K562 (cell line): ENCODE results near the gene DISC1.

Experiments used
- CREB1 ChIP-seq, 2 experiments: sonication (generic) in 1 of 2; formaldehyde crosslinking in 1 of 2; IDR thresholded peaks; 2 replicates each; pipeline versions ENCODE4 v1.6.1 to v1.8.0; 2012 to 2022; ENCODE audit warnings: inconsistent platforms in 1 of 2, mild to moderate bottlenecking in 1 of 2, missing genetic modification reagents in 1 of 2, moderate library complexity in 1 of 2
- CTCF ChIP-seq, 3 experiments: IDR thresholded peaks in 2 of 3; conservative IDR thresholded peaks in 1 of 3; 2 replicates each; pipeline ENCODE4 v1.5.1; 2011 to 2012; ENCODE audit warnings: low read length in 3 of 3, mild to moderate bottlenecking in 3 of 3, control low read depth in 2 of 3, improper control_type of control experiment in 1 of 3, inconsistent platforms in 1 of 3, low read depth in 1 of 3, mixed read lengths in 1 of 3, moderate library complexity in 1 of 3; ENCODE audit not compliant: insufficient read depth in 2 of 3
- E2F8 ChIP-seq: fragments of 450-650 bp; IDR thresholded peaks from 2 replicates; pipeline ENCODE4 v1.7.1; 2018; ENCODE audit warnings: mild to moderate bottlenecking, low read depth; ENCODE audit not compliant: partially characterized antibody
- EP300 ChIP-seq: IDR thresholded peaks from 2 replicates; pipeline ENCODE4 v1.6.1; 2012; ENCODE audit warnings: low read length, improper control_type of control experiment
- HNRNPH1 ChIP-seq: fragments of 200-400 bp; formaldehyde crosslinking; optimal IDR thresholded peaks from 2 replicates; pipeline ENCODE3; 2017; ENCODE audit warnings: low read depth, mild to moderate bottlenecking, low read length, moderate library complexity
- JUND ChIP-seq, 2 experiments: IDR thresholded peaks; 2 replicates in 1 of 2; 3 replicates in 1 of 2; pipeline ENCODE4 v1.6.1; 2011; ENCODE audit warnings: borderline replicate concordance in 2 of 2, low read depth in 2 of 2, low read length in 2 of 2, improper control_type of control experiment in 1 of 2, missing biosample characterization in 1 of 2, missing genetic modification characterization in 1 of 2, missing genetic modification reagents in 1 of 2
- MAZ ChIP-seq, 2 experiments: fragments of 450-650 bp in 1 of 2; sonication (generic) in 1 of 2; formaldehyde crosslinking; IDR thresholded peaks in 1 of 2; conservative IDR thresholded peaks in 1 of 2; 2 replicates each; pipeline versions ENCODE4 v1.4.0 to v1.5.0; 2020; ENCODE audit warnings: mild to moderate bottlenecking in 1 of 2, missing genetic modification reagents in 1 of 2
- NFYB ChIP-seq: IDR thresholded peaks from 2 replicates; pipeline ENCODE4 v1.6.1; 2011; ENCODE audit warnings: mild to moderate bottlenecking, moderate library complexity; ENCODE audit not compliant: insufficient read length; ENCODE audit errors: extremely low read depth
- TAF1 ChIP-seq: IDR thresholded peaks from 2 replicates; pipeline ENCODE4 v1.6.1; 2011; ENCODE audit warnings: mild to moderate bottlenecking, low read length, moderate library complexity; ENCODE audit not compliant: insufficient read depth, control insufficient read depth, severe bottlenecking; ENCODE audit errors: extremely low read depth
- ZBTB33 ChIP-seq: sonication (generic); formaldehyde crosslinking; IDR thresholded peaks from 2 replicates; pipeline ENCODE4 v1.8.1; 2023; ENCODE audit warnings: mild to moderate bottlenecking, missing genetic modification reagents
- ZBTB9 ChIP-seq: fragments of 450-650 bp; formaldehyde crosslinking; IDR thresholded peaks from 2 replicates; pipeline ENCODE4 v1.4.0; 2020; ENCODE audit warnings: mild to moderate bottlenecking, moderate library complexity
- ZC3H8 ChIP-seq: fragments of 450-650 bp; IDR thresholded peaks from 2 replicates; pipeline ENCODE4 v1.6.1; 2017
- ZNF212 ChIP-seq: fragments of 450-650 bp; formaldehyde crosslinking; IDR thresholded peaks from 2 replicates; pipeline ENCODE4 v1.4.0; 2020; ENCODE audit warnings: mild to moderate bottlenecking

- TF ChIP-seq HNRNPH1: no peak
- no peak for TF ChIP-seq ZC3H8
- no peak for TF ChIP-seq EP300
- no peak for TF ChIP-seq CREB1 (IDR thresholded peaks at IDR 0.05)
- no peak for TF ChIP-seq CREB1 (CRISPR knock-in tag; IDR thresholded peaks at IDR 0.05)
- no peak for TF ChIP-seq ZBTB9 (CRISPR knock-in tag)
- no peak for TF ChIP-seq NFYB
- TF ChIP-seq ZNF212 (CRISPR knock-in tag): no peak
- no peak for TF ChIP-seq ZBTB33 (CRISPR knock-in tag)
- no peak for TF ChIP-seq CTCF (IDR thresholded peaks at IDR 0.05 in 2 of 3, conservative IDR thresholded peaks at IDR 0.05 in 1 of 3; ENCODE audit: insufficient read depth in 2 of 3, low read depth in 1 of 3, low read length in 3 of 3)
- TF ChIP-seq E2F8: no peak
- TF ChIP-seq TAF1: no peak
- TF ChIP-seq JUND (IDR thresholded peaks at IDR 0.05; ENCODE audit: borderline replicate concordance, low read depth, low read length): no peak
- TF ChIP-seq JUND (tag; IDR thresholded peaks at IDR 0.05; ENCODE audit: borderline replicate concordance, low read depth, low read length): no peak
- TF ChIP-seq MAZ (CRISPR knock-in tag; conservative IDR thresholded peaks at IDR 0.05 in 1 of 2, IDR thresholded peaks at IDR 0.05 in 1 of 2): no peak
These were observed 340.4 kb downstream of the DISC1 start for GRCh38 chr1:231966983-231967382.
